H1 (cell line): ENCODE measurements around the gene CCDC157. TPM values are rescaled to one million over a fixed set of nuclear protein-coding genes. Genes with fewer than 3 reads are reported as not detected.

Experiments used
- CTCF ChIA-PET: fragments of 300-600 bp; sonication (Branson Sonifier 250); formaldehyde crosslinking; loops from one replicate; lab custom pipeline; 2021; ENCODE audit not compliant: partially characterized antibody; lab: Charles Lee
- POLR2A ChIA-PET: fragments of 300-600 bp; sonication (Branson Sonifier 250); formaldehyde crosslinking; loops from one replicate; lab custom pipeline; 2021; ENCODE audit warnings: inconsistent platforms; ENCODE audit not compliant: partially characterized antibody; lab: Charles Lee
- DNase-seq, 2 experiments: peaks; one replicate each; pipeline versions ENCODE4 v3.0.0 to v3.0.0-alpha.2; 2010 to 2022; ENCODE audit warnings: low spot score in 2 of 2, low read depth in 1 of 2, mixed read lengths in 1 of 2
- FAIRE-seq: peaks from 2 replicates; lab custom pipeline; 2011; peaks lifted over from hg19 to GRCh38; lab: Jason Lieb, UNC
- H2AFZ ChIP-seq: 2 replicates; pipeline ENCODE4 v1.8.1; 2012; ENCODE audit warnings: low read length, inconsistent platforms
- H2AK5ac ChIP-seq: 2 replicates; pipeline ENCODE4 v1.6.1; 2013; ENCODE audit warnings: low read depth, low read length
- H2BK120ac ChIP-seq: replicated peaks from 2 replicates; pipeline ENCODE3; 2013; ENCODE audit warnings: low read depth, low read length, inconsistent platforms
- H2BK12ac ChIP-seq: 2 replicates; pipeline ENCODE4 v1.6.1; 2013; ENCODE audit warnings: low read depth, low read length
- H2BK15ac ChIP-seq: 2 replicates; pipeline ENCODE4 v1.6.1; 2013; ENCODE audit warnings: low read length
- H2BK20ac ChIP-seq: 2 replicates; pipeline ENCODE4 v1.6.1; 2013; ENCODE audit warnings: low read length
- H2BK5ac ChIP-seq: 2 replicates; pipeline ENCODE4 v1.6.1; 2013; ENCODE audit warnings: low read depth, low read length
- H3K14ac ChIP-seq: 2 replicates; pipeline ENCODE4 v1.6.1; 2013; ENCODE audit warnings: inconsistent platforms; ENCODE audit not compliant: insufficient read length
- H3K18ac ChIP-seq: 2 replicates; pipeline ENCODE4 v1.6.1; 2013; ENCODE audit warnings: low read length; ENCODE audit errors: extremely low read depth
- H3K23ac ChIP-seq: 2 replicates; pipeline ENCODE4 v1.6.1; 2013; ENCODE audit warnings: inconsistent platforms; ENCODE audit not compliant: insufficient read length
- H3K23me2 ChIP-seq: 2 replicates; pipeline ENCODE4 v1.6.1; 2013; ENCODE audit warnings: low read depth, low read length
- H3K27ac ChIP-seq: 2 replicates; pipeline ENCODE4 v1.6.1; 2011; ENCODE audit warnings: low read depth, low read length, inconsistent platforms
- H3K27me3 ChIP-seq, 4 experiments: replicated peaks in 1 of 4; 1 replicate in 1 of 4; 2 replicates in 3 of 4; pipeline versions ENCODE4 v1.6.1 to v1.8.1; 2011 to 2013; ENCODE audit warnings: low read length in 3 of 4, mild to moderate bottlenecking in 3 of 4, inconsistent platforms in 2 of 4, mixed read lengths in 2 of 4, moderate library complexity in 1 of 4; ENCODE audit not compliant: control insufficient read depth in 3 of 4, insufficient read depth in 3 of 4; ENCODE audit errors: extremely low read depth in 1 of 4
- H3K36me3 ChIP-seq, 4 experiments: 2 replicates each; pipeline versions ENCODE4 v1.6.1 to v1.8.1; 2011 to 2013; ENCODE audit warnings: mild to moderate bottlenecking in 4 of 4, low read length in 3 of 4, moderate library complexity in 2 of 4, control low read depth in 1 of 4, inconsistent platforms in 1 of 4; ENCODE audit not compliant: insufficient read depth in 4 of 4, control insufficient read depth in 2 of 4
- H3K4ac ChIP-seq: replicated peaks from 2 replicates; pipeline ENCODE3; 2013; ENCODE audit warnings: low read length, low read depth, mixed read lengths, inconsistent platforms; ENCODE audit not compliant: insufficient read length
- H3K4me1 ChIP-seq, 4 experiments: replicated peaks in 1 of 4; 1 replicate in 1 of 4; 2 replicates in 3 of 4; pipeline versions ENCODE4 v1.6.1 to v1.8.1; 2011 to 2013; ENCODE audit warnings: low read length in 3 of 4, inconsistent platforms in 2 of 4, mixed read lengths in 1 of 4; ENCODE audit not compliant: insufficient read depth in 4 of 4, control insufficient read depth in 3 of 4
- H3K4me2 ChIP-seq, 2 experiments: 2 replicates each; pipeline versions ENCODE4 v1.6.1 to v1.8.1; 2011 to 2013; ENCODE audit warnings: low read depth in 2 of 2, low read length in 2 of 2, control low read depth in 1 of 2, inconsistent platforms in 1 of 2, mild to moderate bottlenecking in 1 of 2; ENCODE audit not compliant: insufficient read depth in 1 of 2
- H3K4me3 ChIP-seq, 4 experiments: fragments of 200-600, 300-600 bp in 1 of 4; sonication (generic), shearing (Covaris generic), sonication (Bioruptor Twin) in 1 of 4; 2 replicates each; pipeline versions ENCODE4 v1.5.1 to v1.8.1; 2011 to 2016; ENCODE audit warnings: low read length in 4 of 4, low read depth in 3 of 4, control low read depth in 2 of 4, inconsistent platforms in 2 of 4, mild to moderate bottlenecking in 2 of 4, mixed read lengths in 1 of 4, moderate library complexity in 1 of 4; ENCODE audit not compliant: insufficient read depth in 2 of 4; ENCODE audit errors: extremely low read depth in 1 of 4
- H3K56ac ChIP-seq: replicated peaks from 2 replicates; pipeline ENCODE3; 2013; ENCODE audit warnings: low read depth, mild to moderate bottlenecking, mixed read lengths, low read length, inconsistent platforms; ENCODE audit not compliant: insufficient read length
- H3K79me1 ChIP-seq: 2 replicates; pipeline ENCODE4 v1.6.1; 2013; ENCODE audit warnings: low read depth, low read length, control low read depth
- H3K79me2 ChIP-seq, 2 experiments: 2 replicates each; pipeline versions ENCODE4 v1.6.1 to v1.8.1; 2012 to 2013; ENCODE audit warnings: low read length in 2 of 2, mild to moderate bottlenecking in 2 of 2, inconsistent platforms in 1 of 2; ENCODE audit not compliant: insufficient read depth in 2 of 2, control insufficient read depth in 1 of 2
- H3K9ac ChIP-seq, 4 experiments: replicated peaks in 1 of 4; 1 replicate in 1 of 4; 2 replicates in 3 of 4; pipeline versions ENCODE4 v1.6.1 to v1.8.1; 2011 to 2013; ENCODE audit warnings: low read depth in 3 of 4, low read length in 3 of 4, control low read depth in 2 of 4, mild to moderate bottlenecking in 2 of 4, moderate library complexity in 2 of 4, inconsistent platforms in 1 of 4; ENCODE audit errors: extremely low read depth in 1 of 4
- H3K9me3 ChIP-seq, 2 experiments: 2 replicates each; pipeline versions ENCODE4 v1.6.1 to v1.8.1; 2012 to 2013; ENCODE audit warnings: mild to moderate bottlenecking in 2 of 2, moderate library complexity in 2 of 2, control low read depth in 1 of 2, inconsistent platforms in 1 of 2, low read depth in 1 of 2, low read length in 1 of 2, mixed read lengths in 1 of 2; ENCODE audit not compliant: insufficient read depth in 2 of 2
- H4K20me1 ChIP-seq, 2 experiments: replicated peaks in 1 of 2; 2 replicates each; pipeline versions ENCODE3 to v1.8.1; 2011 to 2013; ENCODE audit warnings: inconsistent platforms in 2 of 2, low read length in 2 of 2, mild to moderate bottlenecking in 1 of 2; ENCODE audit not compliant: insufficient read depth in 2 of 2, control insufficient read depth in 1 of 2
- H4K5ac ChIP-seq: 2 replicates; pipeline ENCODE4 v1.6.1; 2013; ENCODE audit warnings: low read length, low read depth, mixed read lengths, inconsistent platforms; ENCODE audit not compliant: insufficient read length
- H4K8ac ChIP-seq: 2 replicates; pipeline ENCODE4 v1.8.0; 2013; ENCODE audit warnings: mild to moderate bottlenecking, moderate library complexity, low read length, inconsistent platforms; ENCODE audit not compliant: insufficient read depth; ENCODE audit errors: extremely low read depth
- H4K91ac ChIP-seq: replicated peaks from 2 replicates; pipeline ENCODE3; 2013; ENCODE audit warnings: low read length, mixed read lengths, inconsistent platforms; ENCODE audit not compliant: insufficient read length
- CBX8 ChIP-seq: fragments of 300-800, 300-1000 bp; sonication (generic); IDR thresholded peaks from 2 replicates; pipeline ENCODE4 v1.7.1; 2016; ENCODE audit warnings: low read depth, low read length, borderline replicate concordance
- CEBPB ChIP-seq: IDR thresholded peaks from 2 replicates; pipeline ENCODE4 v1.6.1; 2012; ENCODE audit warnings: low read depth, low read length
- CREB1 ChIP-seq: IDR thresholded peaks from 2 replicates; pipeline ENCODE4 v1.6.1; 2012; ENCODE audit warnings: inconsistent platforms
- EP300 ChIP-seq, 2 experiments: IDR thresholded peaks; 1 replicate in 1 of 2; 2 replicates in 1 of 2; pipeline ENCODE4 v1.6.1; 2011 to 2012; ENCODE audit warnings: low read depth in 2 of 2, low read length in 2 of 2, mild to moderate bottlenecking in 2 of 2, borderline replicate concordance in 1 of 2, inconsistent platforms in 1 of 2, moderate library complexity in 1 of 2
- JUND ChIP-seq: IDR thresholded peaks from 2 replicates; pipeline ENCODE4 v1.6.1; 2011; ENCODE audit warnings: mild to moderate bottlenecking, improper control_type of control experiment, low read length
- MAX ChIP-seq: IDR thresholded peaks from 2 replicates; pipeline ENCODE4 v1.6.1; 2012; ENCODE audit warnings: inconsistent platforms
- NANOG ChIP-seq: IDR thresholded peaks from 2 replicates; pipeline ENCODE4 v1.6.1; 2011; ENCODE audit warnings: low read length, low read depth, mild to moderate bottlenecking, inconsistent platforms; ENCODE audit not compliant: insufficient read depth, poor library complexity, severe bottlenecking
- POU5F1 ChIP-seq: IDR thresholded peaks from 2 replicates; pipeline ENCODE4 v1.6.1; 2011; ENCODE audit warnings: low read depth, mild to moderate bottlenecking, low read length, moderate library complexity
- RNF2 ChIP-seq: fragments of 200-900, 300-1000 bp; sonication (generic); IDR thresholded peaks from 2 replicates; pipeline ENCODE4 v1.7.1; 2016; ENCODE audit warnings: borderline replicate concordance, low read depth, mild to moderate bottlenecking, antibody characterized with exemption, low read length; ENCODE audit not compliant: poor library complexity, severe bottlenecking; ENCODE audit errors: missing control alignments
- SIX5 ChIP-seq: IDR thresholded peaks from 2 replicates; pipeline ENCODE4 v1.6.1; 2011; ENCODE audit warnings: mild to moderate bottlenecking, low read depth, low read length
- WGBS, 2 experiments: shearing (Covaris generic) in 1 of 2; methylation state at CpG; one replicate each; pipeline versions ENCODE4 v1.1.6 to v1.1.7; 2013 to 2015; ENCODE audit warnings: low lambda C conversion rate in 2 of 2, mixed read lengths in 2 of 2, inconsistent platforms in 1 of 2, low coverage in 1 of 2, missing lambda C conversion rate in 1 of 2; ENCODE audit not compliant: insufficient replicate concordance in 2 of 2, insufficient coverage in 1 of 2, insufficient read length in 1 of 2; ENCODE audit errors: extremely low coverage in 1 of 2, missing lambda C conversion rate in 1 of 2; 5-methylcytosine and 5-hydroxymethylcytosine counted together
- polyA plus RNA-seq, 7 experiments: library from polyadenylated mRNA; depleted of rRNA in 3 of 7; stranded (reverse) in 5 of 7; unstranded in 2 of 7; fragments of >200 nt in 5 of 7; fragments of 200-250 nt in 2 of 7; gene quantifications; 1 replicate in 5 of 7; 2 replicates in 1 of 7; 4 replicates in 1 of 7; pipeline versions ENCODE4 v1.2.1 to v1.2.3, GENCODE V29; 2011 to 2013; ENCODE audit warnings: missing spikeins in 2 of 7, mixed read lengths in 2 of 7
- total RNA-seq: library from RNA; stranded (reverse); fragmentation: NEBNext Ultra II Directional; extraction: Animal tissue kit (Norgen Biotek cat#: 25700); gene quantifications from 2 replicates; pipeline ENCODE4 v1.2.1, GENCODE V29; 2021

The CCDC157 gene
- total and polyA plus RNA-seq, 2 of the 8 experiments (the other 6 are each of a cell fraction or from before 2014, with no cell fraction given): 4.1 to 8.4 TPM

DNA sequence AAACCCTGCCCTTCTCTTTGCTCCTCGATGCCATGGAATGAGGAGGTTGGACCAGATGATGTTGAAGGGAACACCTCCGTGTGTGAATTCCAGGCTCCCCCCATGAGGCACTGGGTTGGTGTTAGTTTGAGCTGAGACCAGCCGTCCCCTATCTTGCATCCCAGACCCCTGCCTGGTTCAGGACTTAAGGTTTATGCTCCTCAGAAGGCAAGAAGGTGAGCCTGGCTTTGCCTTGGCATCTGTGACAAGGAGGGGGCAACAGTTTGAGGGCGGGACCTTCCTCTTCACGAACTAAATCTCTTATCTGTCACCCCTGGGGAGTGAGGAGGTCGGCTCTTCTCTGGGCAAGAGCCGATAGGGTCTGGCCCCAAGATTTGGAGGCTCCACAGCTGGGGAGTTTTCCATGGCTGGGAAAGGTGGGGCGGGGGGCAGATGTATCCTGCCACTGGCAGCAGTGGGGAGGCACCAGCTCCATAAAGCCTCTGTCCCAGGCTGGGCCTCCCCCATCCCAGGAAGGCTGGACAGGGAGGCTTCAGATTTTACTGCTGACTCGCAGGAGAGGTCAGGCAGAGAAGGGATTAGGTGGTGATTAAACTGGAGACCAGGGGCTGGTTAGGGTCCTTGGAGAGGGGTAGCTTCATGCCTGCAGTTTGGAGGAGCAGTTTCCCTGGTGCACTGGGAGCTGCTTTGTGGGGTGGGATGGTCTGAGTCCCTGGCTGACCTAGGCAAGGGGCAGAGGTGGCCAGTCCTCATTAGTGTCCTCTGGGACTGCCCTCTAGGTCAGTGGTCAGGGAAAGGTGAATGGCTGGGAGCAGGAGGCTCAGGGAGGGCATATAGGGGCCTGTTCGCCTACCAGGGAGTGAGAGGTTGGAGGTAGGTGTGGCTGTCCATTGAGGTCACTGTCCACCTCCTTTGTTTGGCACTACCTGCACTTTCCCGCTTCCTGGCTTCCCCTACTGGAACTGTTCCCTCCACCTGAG is 41.1 kb downstream of the CCDC157 start:
- Histone ChIP-seq H4K91ac (peak overlapping the region; percentile 86), H3K4ac (no peak overlapping the region), H3K4me1 (peaks cover 7 to 20% (median 10%) of the 10 kb centered on the region in 4 experiments), H2AFZ (no peak overlapping the region), H3K9ac (no peak overlapping the region), H3K18ac (peak overlapping the region; percentile 38; the same call in 1 of the 2 replicates), H3K4me3 (peak overlapping the region; percentile 48 to 74 (median 64)), H2BK5ac (no peak overlapping the region), H3K27ac (no peak overlapping the region), H2BK12ac (peak overlapping the region; percentile 42; the same call in 1 of the 2 replicates), H2BK20ac (no peak overlapping the region), H3K56ac (no peak overlapping the region), H4K8ac (no peak overlapping the region), H3K79me1 (no peaks in the 10 kb centered on the region), H2BK15ac (0 out of 2 replicates have a peak overlapping the region, but pooled peaks have one; percentile 63), H4K5ac (no peak overlapping the region), H3K4me2 (peak overlapping the region; percentile 59 to 75), H3K27me3 (peaks cover 2 to 16% (median 8%) of the 10 kb centered on the region in 4 experiments; a peak in 6 of 7 replicates), H3K23me2 (peaks cover 8% of the 10 kb centered on the region; the same call in 1 of the 2 replicates), H3K14ac (no peak overlapping the region), H2AK5ac (peak overlapping the region; percentile 69; the same call in 1 of the 2 replicates), H3K79me2 (no peaks in the 10 kb centered on the region), H3K36me3 (no peaks in the 10 kb centered on the region), H3K9me3 (no peaks in the 10 kb centered on the region), H2BK120ac (no peak overlapping the region), H4K20me1 (peaks cover 0 to 6% of the 10 kb centered on the region in 2 experiments), H3K23ac (no peak overlapping the region)
- no peak for DNase-seq
- 51% methylated on average over 11 of the region's 11 CpGs; no CpG with 5 or more reads in 1 of the 2 experiments for WGBS, 2 experiments
- CTCF ChIA-PET: interaction anchor here (0.8 to 12.0 kb wide), 11 partner anchors 8 to 88 kb away, joined by 3 to 164 read pairs (median 3); partner anchors contain the start of gene MTFP1
- POLR2A ChIA-PET: interaction anchor here (0.7 to 6.5 kb wide), 7 partner anchors 8 to 120 kb away, joined by 3 to 39 read pairs (median 3); partner anchors contain the start of genes CCDC157, MTFP1 and SF3A1
- no peak for FAIRE-seq
- TF ChIP-seq CEBPB (no peak), JUND (no peak), POU5F1 (no peak), EP300 (IDR thresholded peaks at IDR 0.05; ENCODE audit: borderline replicate concordance in 1 of 2, low read depth in 2 of 2, low read length in 2 of 2) (no peak), CBX8 (no peak), RNF2 (no peak), NANOG (no peak), CREB1 (no peak), SIX5 (no peak), MAX (no peak)
